GM12864 (cell line): ENCODE measurements around the gene CMTM2.
"Not testable (repeated sequence)": the region's sequence is repeated elsewhere in the genome, so short reads cannot be mapped to it uniquely, and the experiment has no call there.

Experiments used
- DNase-seq: peaks from one replicate; pipeline ENCODE4 v3.0.0-alpha.2; 2011; ENCODE audit warnings: low read depth
- H3K4me3 ChIP-seq: 2 replicates; pipeline ENCODE4 v1.5.1; 2011; ENCODE audit warnings: mild to moderate bottlenecking, low read depth, low read length, control low read depth
- TF ChIP-seq, protein P1 (sequence below): IDR thresholded peaks from 2 replicates; pipeline ENCODE4 v1.5.1; 2011; ENCODE audit warnings: low read depth, mild to moderate bottlenecking, moderate library complexity, low read length, control low read depth, inconsistent platforms; ENCODE audit errors: missing control alignments

CMTM2 gene

GRCh38 chr16:66563574-66564334, 15.5 kb upstream of the CMTM2 start:
- no peak overlapping the region for H3K4me3 ChIP-seq
- TF ChIP-seq, protein P1, sequence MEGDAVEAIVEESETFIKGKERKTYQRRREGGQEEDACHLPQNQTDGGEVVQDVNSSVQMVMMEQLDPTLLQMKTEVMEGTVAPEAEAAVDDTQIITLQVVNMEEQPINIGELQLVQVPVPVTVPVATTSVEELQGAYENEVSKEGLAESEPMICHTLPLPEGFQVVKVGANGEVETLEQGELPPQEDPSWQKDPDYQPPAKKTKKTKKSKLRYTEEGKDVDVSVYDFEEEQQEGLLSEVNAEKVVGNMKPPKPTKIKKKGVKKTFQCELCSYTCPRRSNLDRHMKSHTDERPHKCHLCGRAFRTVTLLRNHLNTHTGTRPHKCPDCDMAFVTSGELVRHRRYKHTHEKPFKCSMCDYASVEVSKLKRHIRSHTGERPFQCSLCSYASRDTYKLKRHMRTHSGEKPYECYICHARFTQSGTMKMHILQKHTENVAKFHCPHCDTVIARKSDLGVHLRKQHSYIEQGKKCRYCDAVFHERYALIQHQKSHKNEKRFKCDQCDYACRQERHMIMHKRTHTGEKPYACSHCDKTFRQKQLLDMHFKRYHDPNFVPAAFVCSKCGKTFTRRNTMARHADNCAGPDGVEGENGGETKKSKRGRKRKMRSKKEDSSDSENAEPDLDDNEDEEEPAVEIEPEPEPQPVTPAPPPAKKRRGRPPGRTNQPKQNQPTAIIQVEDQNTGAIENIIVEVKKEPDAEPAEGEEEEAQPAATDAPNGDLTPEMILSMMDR: no peak

DNA sequence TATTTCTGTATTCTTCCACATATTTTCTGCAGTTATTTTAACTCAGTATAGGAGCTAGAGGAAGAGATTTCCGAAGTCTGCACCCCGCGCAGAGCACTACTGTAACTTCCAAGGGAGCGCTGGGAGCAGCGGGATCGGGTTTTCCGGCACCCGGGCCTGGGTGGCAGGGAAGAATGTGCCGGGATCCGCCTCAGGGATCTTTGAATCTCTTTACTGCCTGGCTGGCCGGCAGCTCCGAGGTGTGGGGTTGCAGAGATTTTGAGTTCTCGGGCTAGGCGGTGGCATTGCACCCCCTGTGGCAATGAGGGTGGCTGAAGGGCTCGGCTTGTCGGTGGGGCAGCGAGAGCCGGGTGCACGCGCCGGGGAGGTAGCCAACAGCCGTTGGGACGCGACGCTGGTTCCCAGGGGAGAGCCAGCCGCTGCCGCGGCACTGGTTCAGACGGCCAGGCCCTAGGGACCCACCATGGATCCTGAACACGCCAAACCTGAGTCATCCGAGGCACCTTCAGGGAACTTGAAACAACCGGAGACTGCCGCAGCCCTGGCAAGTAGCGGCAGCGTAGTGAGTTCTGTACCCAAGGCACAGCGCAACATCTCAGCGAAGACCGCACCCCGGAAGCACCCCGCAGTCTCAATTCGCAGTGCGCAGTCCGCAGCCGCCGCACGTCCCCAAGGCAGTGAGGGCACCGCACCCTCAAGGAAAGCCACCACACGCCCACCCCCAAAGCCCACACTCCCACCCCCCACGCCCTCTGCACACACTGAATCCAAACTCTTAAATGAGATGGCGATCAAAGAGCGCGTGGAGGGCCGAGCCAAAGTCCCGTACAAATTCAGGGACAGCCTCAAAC, 13.0 kb upstream of the CMTM2 start, which contains the start of gene CMTM1:
CMTM1 (plus strand) TSS at position 389 of the 851 bp plus-strand sequence; CDS start at position 464, 75 bp downstream.
- no peak within 1 kb of the TSS for H3K4me3 ChIP-seq

More at GRCh38 chr16:66563574-66564334, 15.5 kb upstream of the CMTM2 start:
- DNase-seq: no peak

DNA sequence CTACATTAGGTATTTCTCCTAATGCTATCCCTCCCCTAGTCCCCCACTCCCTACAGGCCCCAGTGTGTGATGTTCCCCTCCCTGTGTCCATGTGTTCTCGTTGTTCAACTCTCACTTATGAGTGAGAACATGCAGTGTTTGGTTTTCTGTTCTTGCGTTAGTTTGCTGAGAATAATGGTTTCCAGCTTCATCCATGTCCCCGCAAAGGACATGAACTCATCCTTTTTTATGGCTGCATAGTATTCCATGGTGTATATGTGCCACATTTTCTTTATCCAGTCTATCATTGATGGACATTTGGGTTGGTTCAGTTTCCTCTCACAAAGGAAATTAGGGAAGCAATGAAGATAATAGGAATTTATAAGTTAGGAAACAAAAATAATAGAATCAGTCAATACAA, 12.0 kb upstream of the CMTM2 start:
- not testable (repeated sequence) for H3K4me3 ChIP-seq, DNase-seq

More for the DNA sequence above, 13.0 kb upstream of the CMTM2 start, which contains the start of gene CMTM1:
- no peak for DNase-seq
- TF ChIP-seq, protein P1: no peak

- TF ChIP-seq, protein P1: no peak
- no peak for DNase-seq
- no peak overlapping the region for H3K4me3 ChIP-seq
Measured at GRCh38 chr16:66568355-66568754, 10.9 kb upstream of the CMTM2 start.

- H3K4me3 ChIP-seq: no peak overlapping the region
- TF ChIP-seq, protein P1: no peak
- no peak for DNase-seq
Measured at GRCh38 chr16:66569131-66569530, 10.1 kb upstream of the CMTM2 start.

DNA sequence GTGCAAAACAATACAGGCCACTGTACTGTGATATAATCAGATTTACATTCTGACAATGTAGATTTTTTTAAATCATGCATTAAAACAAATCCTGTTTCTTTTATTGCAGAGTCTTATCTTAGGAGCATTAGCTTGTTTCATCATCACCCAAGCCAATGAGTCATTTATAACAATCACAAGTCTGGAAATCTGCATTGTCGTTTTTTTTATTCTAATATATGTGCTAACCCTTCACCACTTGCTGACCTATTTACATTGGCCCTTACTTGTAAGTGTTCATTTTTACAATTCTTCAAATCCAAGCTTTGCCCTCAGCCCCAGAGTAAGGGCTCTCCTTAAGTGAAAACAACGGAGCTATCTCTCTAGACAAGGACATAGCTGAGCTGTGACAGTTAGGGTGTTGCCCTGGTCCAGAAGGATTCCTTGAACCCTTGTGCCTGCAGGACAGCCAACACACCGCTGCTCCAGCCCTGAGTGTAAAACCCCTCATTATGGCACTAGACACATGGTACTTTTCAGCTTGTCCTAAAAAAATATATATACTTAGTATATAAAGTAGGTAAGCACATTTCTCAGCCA, 9.3 kb upstream of the CMTM2 start:
- no peak for DNase-seq
- H3K4me3 ChIP-seq: no peak overlapping the region
- TF ChIP-seq, protein P1: no peak

- TF ChIP-seq, protein P1: no peak
- H3K4me3 ChIP-seq: no peak overlapping the region
- no peak for DNase-seq
Measured at GRCh38 chr16:66572356-66572755, 6.9 kb upstream of the CMTM2 start.
